Mesendoderm (in vitro differentiated cells): ENCODE results near the gene MIOX.

Source experiments
- DNase-seq: peaks from one replicate; pipeline ENCODE4 v3.0.0; 2013
- H2AK5ac ChIP-seq: 2 replicates; pipeline ENCODE4 v1.6.1; 2013; ENCODE audit warnings: low read length, inconsistent platforms
- H2BK120ac ChIP-seq: 2 replicates; pipeline ENCODE4 v1.6.1; 2013; ENCODE audit warnings: low read depth, mild to moderate bottlenecking, low read length, moderate library complexity, mixed read lengths
- H2BK15ac ChIP-seq: replicated peaks from 2 replicates; pipeline ENCODE4 v1.6.1; 2013; ENCODE audit warnings: low read depth, mild to moderate bottlenecking, moderate library complexity
- H2BK5ac ChIP-seq: 2 replicates; pipeline ENCODE4 v1.6.1; 2013; ENCODE audit warnings: low read length, inconsistent platforms
- H3K18ac ChIP-seq: 2 replicates; pipeline ENCODE4 v1.6.1; 2013; ENCODE audit warnings: mild to moderate bottlenecking, low read length, mixed read lengths
- H3K23ac ChIP-seq: one replicate; pipeline ENCODE4 v1.6.1; 2013; ENCODE audit warnings: low read length
- H3K27ac ChIP-seq: 2 replicates; pipeline ENCODE4 v1.5.1; 2013; ENCODE audit warnings: low read depth, mild to moderate bottlenecking, inconsistent platforms, low read length, moderate library complexity
- H3K27me3 ChIP-seq: 2 replicates; pipeline ENCODE4 v1.6.1; 2013; ENCODE audit warnings: low read length, control low read depth, mild to moderate bottlenecking, inconsistent platforms; ENCODE audit not compliant: insufficient read depth, poor library complexity
- H3K36me3 ChIP-seq: 2 replicates; pipeline ENCODE4 v1.6.1; 2013; ENCODE audit warnings: low read length, inconsistent platforms; ENCODE audit not compliant: control insufficient read depth, insufficient read depth
- H3K4ac ChIP-seq: one replicate; pipeline ENCODE4 v1.6.1; 2013; ENCODE audit warnings: low read depth, mild to moderate bottlenecking, low read length, moderate library complexity
- H3K4me1 ChIP-seq: 2 replicates; pipeline ENCODE4 v1.6.1; 2013; ENCODE audit warnings: low read depth, low read length, inconsistent platforms; ENCODE audit not compliant: control insufficient read depth
- H3K4me2 ChIP-seq: 2 replicates; pipeline ENCODE4 v1.6.1; 2013; ENCODE audit warnings: low read length
- H3K4me3 ChIP-seq: 2 replicates; pipeline ENCODE4 v1.5.1; 2013; ENCODE audit warnings: mild to moderate bottlenecking, low read length
- H3K56ac ChIP-seq: one replicate; pipeline ENCODE4 v1.6.1; 2013; ENCODE audit warnings: low read length
- H3K79me1 ChIP-seq: 2 replicates; pipeline ENCODE4 v1.6.1; 2013; ENCODE audit warnings: low read length, inconsistent platforms
- H3K79me2 ChIP-seq: 2 replicates; pipeline ENCODE4 v1.6.1; 2013; ENCODE audit warnings: mild to moderate bottlenecking, low read length; ENCODE audit not compliant: control insufficient read depth, insufficient read depth
- H3K9ac ChIP-seq: 2 replicates; pipeline ENCODE4 v1.6.1; 2013; ENCODE audit warnings: low read length, inconsistent platforms
- H4K5ac ChIP-seq: one replicate; pipeline ENCODE4 v1.6.1; 2013; ENCODE audit warnings: low read length
- H4K8ac ChIP-seq: one replicate; pipeline ENCODE4 v1.6.1; 2013; ENCODE audit warnings: low read depth, mild to moderate bottlenecking, control low read depth, low read length, moderate library complexity
- WGBS: extraction: QIAGEN DNeasy Blood & Tissue Kit; methylation state at CpG from one replicate; pipeline ENCODE4 v1.1.7; 2013; ENCODE audit warnings: low lambda C conversion rate, missing lambda C conversion rate; ENCODE audit not compliant: insufficient coverage; ENCODE audit errors: extremely low coverage; 5-methylcytosine and 5-hydroxymethylcytosine counted together

Gene MIOX

DNA sequence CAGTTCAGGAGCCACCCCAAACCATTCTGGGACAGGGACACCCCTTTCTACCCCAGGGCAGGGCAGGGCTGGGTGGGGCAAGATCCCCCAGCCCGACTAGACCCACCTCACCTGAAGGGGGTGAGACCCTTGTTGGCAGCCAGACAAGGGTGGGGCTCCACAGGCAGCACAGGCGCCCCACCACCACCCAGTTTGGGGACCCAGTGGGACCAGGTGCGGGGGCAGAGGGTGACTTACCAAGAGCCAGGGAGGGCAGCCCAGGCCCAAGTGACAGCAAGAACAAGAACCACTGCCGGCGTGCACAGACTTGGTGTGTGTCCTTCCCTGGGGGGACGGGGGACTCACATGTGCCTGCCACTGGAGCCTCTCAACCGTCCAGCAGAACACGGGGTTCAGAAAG, 3.1 kb upstream of the MIOX start:
- no peaks in the 10 kb centered on the region for H3K36me3 ChIP-seq
- no peak overlapping the region for H3K27ac ChIP-seq
- H3K18ac ChIP-seq, result no peak overlapping the region
- no peak overlapping the region for H3K56ac ChIP-seq
- H3K4ac ChIP-seq, result no peak overlapping the region
- H2BK120ac ChIP-seq, result no peak overlapping the region
- no peak overlapping the region for H3K23ac ChIP-seq
- no peaks in the 10 kb centered on the region for H3K4me1 ChIP-seq
- no peak overlapping the region for H2BK5ac ChIP-seq
- no peak overlapping the region for H3K4me2 ChIP-seq
- H3K27me3 ChIP-seq, result no peaks in the 10 kb centered on the region
- H2AK5ac ChIP-seq, result no peak overlapping the region
- no peak for DNase-seq
- H3K9ac ChIP-seq, result no peak overlapping the region
- H3K79me1 ChIP-seq, result no peaks in the 10 kb centered on the region
- no peak overlapping the region for H2BK15ac ChIP-seq
- H4K8ac ChIP-seq, result no peak overlapping the region
- WGBS, result no CpG with 5 or more reads among the region's 8 CpGs
- no peak overlapping the region for H4K5ac ChIP-seq
- H3K4me3 ChIP-seq, result no peak overlapping the region
- H3K79me2 ChIP-seq, result no peaks in the 10 kb centered on the region

DNA sequence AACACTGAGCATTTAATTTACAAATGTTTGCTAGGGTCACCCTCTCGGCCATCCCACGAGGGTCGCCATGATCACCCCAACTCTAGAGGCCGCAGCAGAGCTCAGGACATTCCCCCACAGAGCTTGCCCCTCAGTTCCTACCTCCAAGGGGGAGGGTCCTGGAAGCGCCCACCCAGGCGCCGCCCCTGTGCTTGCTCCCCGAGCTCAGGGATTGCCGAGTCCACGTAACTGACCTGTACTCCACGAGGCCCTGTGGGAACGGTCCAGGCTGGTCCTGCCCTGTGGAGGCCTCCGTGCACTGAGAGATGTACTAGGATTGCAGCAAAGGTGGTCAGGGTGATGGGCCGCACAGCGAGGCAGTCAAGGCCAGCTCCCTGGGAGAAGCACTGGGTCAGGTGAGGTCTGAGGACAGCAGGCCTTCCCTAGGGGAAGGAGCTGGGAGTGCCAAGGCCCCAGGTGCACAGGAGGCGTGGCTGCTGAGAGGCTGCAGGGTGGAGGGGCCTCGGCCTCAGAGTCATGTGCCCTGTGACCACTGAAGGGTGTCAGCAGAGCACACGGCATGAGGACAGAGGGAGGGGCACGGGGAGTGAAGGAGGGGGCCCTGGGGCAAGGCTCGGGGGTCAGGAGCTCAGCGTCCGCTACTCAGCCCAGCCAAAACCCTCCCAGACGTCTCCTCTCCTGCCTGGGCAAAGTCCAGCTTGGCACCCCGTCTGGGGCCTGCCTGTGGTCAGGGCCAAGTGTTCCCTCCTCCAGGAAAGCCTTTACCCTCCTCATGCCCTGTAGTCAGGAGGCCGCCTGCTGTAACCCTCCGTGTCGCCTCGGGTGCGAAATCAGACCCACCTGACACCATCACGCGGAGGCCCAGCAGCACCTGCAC, 2.4 kb upstream of the MIOX start:
- Histone ChIP-seq H2AK5ac (no peak overlapping the region), H3K4me1 (no peaks in the 10 kb centered on the region), H2BK5ac (no peak overlapping the region), H3K4me3 (no peak overlapping the region), H3K56ac (no peak overlapping the region), H2BK120ac (no peak overlapping the region), H4K5ac (no peak overlapping the region), H4K8ac (no peak overlapping the region), H3K36me3 (no peaks in the 10 kb centered on the region), H2BK15ac (no peak overlapping the region), H3K79me1 (no peaks in the 10 kb centered on the region), H3K27me3 (no peaks in the 10 kb centered on the region), H3K18ac (no peak overlapping the region), H3K4me2 (no peak overlapping the region), H3K4ac (no peak overlapping the region), H3K9ac (no peak overlapping the region), H3K27ac (no peak overlapping the region), H3K79me2 (no peaks in the 10 kb centered on the region), H3K23ac (no peak overlapping the region)
- no CpG with 5 or more reads among the region's 31 CpGs for WGBS
- DNase-seq, result no peak

DNA sequence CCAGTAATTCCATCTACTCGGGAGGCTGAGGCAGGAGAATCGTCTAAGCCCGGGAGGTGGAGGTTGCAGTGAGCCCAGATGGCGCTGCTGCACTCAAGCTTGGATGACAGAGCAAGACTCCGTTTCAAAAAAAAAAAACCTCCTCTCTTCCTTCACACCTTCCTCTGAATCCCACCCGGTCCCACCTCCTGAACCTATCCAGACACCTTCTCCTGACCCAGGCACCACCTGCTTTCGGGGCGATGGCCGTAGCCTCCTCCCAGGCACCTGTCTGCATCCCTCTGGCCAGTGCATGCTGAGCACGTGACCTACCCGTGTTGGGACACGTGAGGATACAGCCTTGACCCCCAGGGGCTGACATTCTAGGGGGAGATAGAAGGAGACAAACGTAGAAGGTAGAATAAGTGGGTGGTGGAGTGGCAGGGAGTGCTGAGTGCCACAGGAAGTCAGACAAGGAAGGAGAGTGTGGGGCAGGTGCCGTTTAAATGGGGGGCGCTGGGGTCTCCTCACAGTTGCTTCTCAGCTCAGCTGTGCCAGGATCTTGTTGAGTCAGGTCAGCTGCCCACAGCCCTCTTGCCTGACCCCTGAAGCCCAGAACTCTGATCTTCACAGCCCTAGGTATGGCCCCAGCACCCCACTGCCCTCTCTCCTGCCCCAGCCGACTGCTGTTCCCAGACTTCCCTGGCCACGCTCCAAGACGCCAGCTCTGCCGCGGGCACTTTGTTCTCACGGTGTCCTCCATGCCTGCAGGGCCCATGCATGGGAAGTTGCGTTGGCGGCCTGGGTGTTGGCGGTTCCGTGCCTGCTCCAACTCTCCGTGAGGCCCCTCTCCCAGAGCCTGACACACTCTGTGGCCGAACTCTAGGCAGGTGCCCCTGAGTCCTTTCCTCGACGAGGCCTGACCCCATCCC, 1.2 kb upstream of the MIOX start:
- Histone ChIP-seq H3K18ac (no peak overlapping the region), H3K4me3 (no peak overlapping the region), H2AK5ac (no peak overlapping the region), H3K27me3 (no peaks in the 10 kb centered on the region), H3K79me2 (no peaks in the 10 kb centered on the region), H3K4me1 (no peaks in the 10 kb centered on the region), H3K36me3 (no peaks in the 10 kb centered on the region), H4K5ac (no peak overlapping the region), H2BK5ac (no peak overlapping the region), H3K79me1 (no peaks in the 10 kb centered on the region), H3K4me2 (no peak overlapping the region), H2BK120ac (no peak overlapping the region), H3K9ac (no peak overlapping the region), H4K8ac (no peak overlapping the region), H3K27ac (no peak overlapping the region), H3K4ac (no peak overlapping the region), H3K56ac (peak overlapping the region; percentile 34), H3K23ac (no peak overlapping the region), H2BK15ac (no peak overlapping the region)
- no CpG with 5 or more reads among the region's 29 CpGs for WGBS
- DNase-seq, result no peak

DNA sequence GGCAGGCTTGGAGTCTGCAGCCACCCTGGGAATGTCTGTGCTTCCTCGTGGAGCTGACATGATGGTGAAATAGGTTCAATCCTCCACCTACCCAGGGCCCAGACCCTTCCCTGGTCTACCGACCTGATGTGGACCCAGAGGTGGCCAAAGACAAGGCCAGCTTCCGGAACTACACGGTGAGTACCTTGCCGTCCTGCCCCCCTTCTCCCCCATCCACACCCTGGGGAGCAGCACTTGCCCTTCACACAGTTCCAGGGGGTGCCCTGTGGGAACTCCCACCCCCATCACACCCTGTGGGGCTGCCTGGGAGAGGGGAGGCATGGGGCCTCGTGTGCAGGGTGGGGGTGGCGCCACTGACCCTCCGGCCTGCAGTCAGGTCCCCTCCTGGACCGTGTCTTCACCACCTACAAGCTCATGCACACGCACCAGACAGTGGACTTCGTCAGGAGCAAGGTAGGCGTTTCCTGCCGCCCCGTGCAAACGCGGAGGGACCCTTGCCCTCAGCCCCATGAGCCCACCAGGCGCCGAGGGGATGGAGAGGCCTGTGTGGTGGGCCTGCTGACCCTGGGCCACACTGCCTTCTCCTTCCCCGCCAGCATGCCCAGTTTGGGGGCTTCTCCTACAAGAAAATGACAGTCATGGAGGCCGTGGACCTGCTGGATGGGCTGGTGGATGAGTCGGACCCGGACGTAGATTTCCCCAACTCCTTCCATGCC, 789 bp downstream of the MIOX start:
- H2AK5ac ChIP-seq, result no peak overlapping the region
- H3K27me3 ChIP-seq, result no peaks in the 10 kb centered on the region
- H2BK15ac ChIP-seq, result no peak overlapping the region
- no peak overlapping the region for H3K4me2 ChIP-seq
- no peak overlapping the region for H4K5ac ChIP-seq
- H3K36me3 ChIP-seq, result no peaks in the 10 kb centered on the region
- no peaks in the 10 kb centered on the region for H3K79me2 ChIP-seq
- no peaks in the 10 kb centered on the region for H3K79me1 ChIP-seq
- H3K27ac ChIP-seq, result no peak overlapping the region
- no peak overlapping the region for H3K23ac ChIP-seq
- H2BK5ac ChIP-seq, result no peak overlapping the region
- WGBS, result no CpG with 5 or more reads among the region's 23 CpGs
- H3K4ac ChIP-seq, result no peak overlapping the region
- H3K4me3 ChIP-seq, result no peak overlapping the region
- DNase-seq, result no peak
- no peak overlapping the region for H3K56ac ChIP-seq
- no peak overlapping the region for H4K8ac ChIP-seq
- H3K18ac ChIP-seq, result no peak overlapping the region
- H3K4me1 ChIP-seq, result no peaks in the 10 kb centered on the region
- no peak overlapping the region for H2BK120ac ChIP-seq
- H3K9ac ChIP-seq, result no peak overlapping the region

DNA sequence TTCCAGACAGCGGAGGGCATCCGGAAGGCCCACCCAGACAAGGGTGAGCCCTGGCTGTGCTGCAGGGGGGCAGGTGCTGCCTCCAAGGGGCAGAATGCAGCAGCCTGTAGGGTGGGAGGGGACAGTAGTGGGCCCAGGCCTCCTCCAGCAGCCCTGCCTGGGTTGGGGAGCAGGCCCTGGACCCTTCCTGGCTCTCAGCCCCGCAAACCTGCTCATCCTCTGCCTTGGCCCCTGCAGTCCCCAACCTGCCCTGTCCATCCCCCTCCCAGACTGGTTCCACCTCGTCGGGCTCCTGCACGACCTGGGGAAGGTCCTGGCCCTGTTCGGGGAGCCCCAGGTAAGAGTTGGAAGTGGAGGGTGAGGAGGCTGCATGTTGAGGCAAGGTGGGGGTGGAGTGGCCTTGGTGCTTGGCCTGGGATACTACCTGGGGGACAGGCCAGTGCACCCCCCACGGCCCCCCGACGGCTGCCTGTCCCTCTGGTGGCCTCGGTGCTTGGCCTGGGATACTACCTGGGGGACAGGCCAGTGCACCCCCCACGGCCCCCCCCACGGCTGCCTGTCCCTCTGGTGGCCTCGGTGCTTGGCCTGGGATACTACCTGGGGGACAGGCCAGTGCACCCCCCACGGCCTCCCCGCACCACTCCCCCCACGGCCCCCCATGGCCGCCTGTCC, 1.5 kb downstream of the MIOX start:
- Histone ChIP-seq H3K4me3 (no peak overlapping the region), H4K5ac (no peak overlapping the region), H2AK5ac (no peak overlapping the region), H3K27me3 (no peaks in the 10 kb centered on the region), H3K27ac (no peak overlapping the region), H3K23ac (no peak overlapping the region), H3K18ac (no peak overlapping the region), H3K56ac (no peak overlapping the region), H3K9ac (no peak overlapping the region), H3K4me1 (no peaks in the 10 kb centered on the region), H2BK120ac (no peak overlapping the region), H2BK5ac (no peak overlapping the region), H3K4ac (no peak overlapping the region), H2BK15ac (no peak overlapping the region), H3K36me3 (no peaks in the 10 kb centered on the region), H4K8ac (no peak overlapping the region), H3K79me1 (no peaks in the 10 kb centered on the region), H3K79me2 (no peaks in the 10 kb centered on the region), H3K4me2 (no peak overlapping the region)
- DNase-seq, result no peak
- WGBS, result no CpG with 5 or more reads among the region's 18 CpGs
